HS-5 (cell line): ENCODE results near the gene NPEPL1.
"Not testable (repeated sequence)": the region's sequence is repeated elsewhere in the genome, so short reads cannot be mapped to it uniquely, and the experiment has no call there.

ENCODE experiments used
- DNase-seq: peaks from one replicate; pipeline ENCODE4 v3.0.0-alpha.2; 2012; ENCODE audit warnings: low read depth

NPEPL1 gene

GRCh38 chr20:58712806-58713731 lies 20.5 kb downstream of the NPEPL1 start:
- no peak for DNase-seq

DNA sequence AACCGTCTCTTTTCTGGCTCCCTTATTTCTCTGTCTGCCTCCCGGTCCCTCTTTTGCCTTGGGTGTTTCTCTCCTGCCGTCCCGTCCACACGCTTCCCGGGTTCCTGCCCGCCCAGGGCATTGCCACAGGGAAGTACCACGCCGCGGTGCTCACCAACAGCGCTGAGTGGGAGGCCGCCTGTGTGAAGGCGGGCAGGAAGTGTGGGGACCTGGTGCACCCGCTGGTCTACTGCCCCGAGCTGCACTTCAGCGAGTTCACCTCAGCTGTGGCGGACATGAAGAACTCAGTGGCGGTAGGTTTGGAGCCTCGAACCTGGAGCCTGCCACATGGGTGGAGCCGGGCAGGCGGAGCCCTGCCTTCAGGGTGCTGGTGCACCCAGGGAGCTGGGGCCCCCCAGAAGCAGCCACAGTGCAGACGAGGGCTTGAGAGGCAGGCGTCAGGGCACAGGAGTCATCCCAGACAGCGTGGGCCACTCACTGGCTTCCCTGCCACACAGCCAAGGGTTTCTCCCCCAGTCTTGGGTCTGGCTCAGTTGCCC lies 21.3 kb downstream of the NPEPL1 start:
- DNase-seq = no peak

GRCh38 chr20:58714340-58714922 lies 21.8 kb downstream of the NPEPL1 start:
- no peak for DNase-seq

- DNase-seq = no peak
Observed at GRCh38 chr20:58714923-58715351, 22.3 kb downstream of the NPEPL1 start.

GRCh38 chr20:58715391-58715800 lies 22.8 kb downstream of the NPEPL1 start:
- DNase-seq = no peak

- no peak for DNase-seq
Observed at GRCh38 chr20:58715801-58716475, 23.3 kb downstream of the NPEPL1 start.

DNA sequence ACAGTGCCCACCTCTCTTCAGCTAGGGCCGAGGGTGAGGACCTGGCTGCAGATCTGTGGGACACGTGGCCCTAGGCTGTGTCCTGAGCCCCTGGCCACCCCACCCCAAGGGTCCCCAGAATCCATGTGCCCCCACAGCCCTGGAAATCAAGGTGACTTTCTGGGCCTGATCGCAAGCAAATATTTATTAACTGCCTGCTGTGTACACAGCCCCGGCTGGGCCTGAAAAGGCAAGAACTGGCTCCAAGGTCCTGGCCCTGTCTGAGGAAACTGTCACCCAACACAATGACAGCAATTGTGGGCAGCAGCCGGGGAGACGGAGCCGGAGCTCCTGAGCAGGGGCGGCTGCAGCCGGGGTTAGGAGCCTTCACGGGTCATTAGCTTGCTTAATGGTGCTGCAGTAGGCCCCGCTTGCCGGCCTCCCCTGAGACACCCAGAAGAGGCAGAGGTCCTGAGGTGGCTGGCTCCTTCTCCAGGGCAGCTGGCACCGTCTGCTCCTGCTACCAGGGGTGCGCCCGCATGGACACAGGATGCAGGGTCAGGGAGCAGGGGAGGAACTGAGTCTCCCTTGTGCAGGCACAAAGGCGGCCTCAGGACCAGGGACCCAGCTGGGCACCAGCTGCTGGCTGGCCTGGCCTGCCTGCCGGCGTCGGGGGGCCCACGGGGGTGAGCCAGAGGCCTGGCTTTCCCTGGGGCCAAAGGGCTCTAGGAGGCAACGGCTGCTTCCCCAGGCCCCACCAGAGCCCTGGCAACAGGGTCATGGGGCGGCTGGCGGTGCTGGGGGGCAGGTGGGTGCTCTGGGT lies 24.1 kb downstream of the NPEPL1 start:
- no peak for DNase-seq

DNA sequence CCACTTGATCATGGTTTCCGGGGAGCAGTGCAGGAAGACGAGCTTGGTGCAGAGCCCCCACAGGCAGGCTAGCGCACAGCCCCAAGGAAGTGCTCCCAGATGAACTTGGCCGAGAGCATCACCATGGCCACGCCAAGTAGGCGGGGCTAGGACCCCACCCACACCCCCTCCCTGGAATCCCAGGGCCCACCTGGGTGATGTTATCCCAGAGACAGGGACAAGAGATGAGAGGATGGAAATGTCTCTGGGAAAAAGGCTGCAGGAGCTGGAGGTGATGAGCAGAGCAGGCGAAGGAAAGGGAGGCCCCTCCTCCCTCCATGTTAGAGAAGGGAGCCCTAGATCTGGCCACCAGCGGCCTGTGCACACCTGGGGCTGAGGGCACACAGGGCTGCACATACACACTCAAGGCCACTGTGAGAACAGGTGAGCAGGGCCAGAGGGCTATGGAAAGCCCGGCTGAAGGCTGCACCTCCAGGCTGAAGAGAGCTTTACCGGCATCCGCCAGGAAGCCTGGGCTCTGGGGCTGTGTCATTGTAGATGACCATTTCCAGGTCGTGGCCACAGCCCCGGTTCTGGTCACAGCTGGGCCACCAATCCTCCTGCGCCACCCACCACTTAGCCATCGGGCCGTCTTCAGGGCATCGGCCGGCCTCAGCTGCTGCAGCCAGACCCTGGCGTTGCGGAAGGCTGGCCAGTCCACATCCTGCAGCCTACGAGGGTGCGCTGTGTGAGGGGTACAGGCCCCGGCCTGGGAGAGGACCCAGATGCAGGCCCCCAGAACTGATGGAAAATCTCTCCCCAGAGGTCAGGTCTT lies 24.9 kb downstream of the NPEPL1 start:
- DNase-seq = no peak

- DNase-seq = no peak
Observed at GRCh38 chr20:58718121-58718563, 25.5 kb downstream of the NPEPL1 start.

GRCh38 chr20:58718729-58719128 lies 26.1 kb downstream of the NPEPL1 start:
- no peak for DNase-seq

DNA sequence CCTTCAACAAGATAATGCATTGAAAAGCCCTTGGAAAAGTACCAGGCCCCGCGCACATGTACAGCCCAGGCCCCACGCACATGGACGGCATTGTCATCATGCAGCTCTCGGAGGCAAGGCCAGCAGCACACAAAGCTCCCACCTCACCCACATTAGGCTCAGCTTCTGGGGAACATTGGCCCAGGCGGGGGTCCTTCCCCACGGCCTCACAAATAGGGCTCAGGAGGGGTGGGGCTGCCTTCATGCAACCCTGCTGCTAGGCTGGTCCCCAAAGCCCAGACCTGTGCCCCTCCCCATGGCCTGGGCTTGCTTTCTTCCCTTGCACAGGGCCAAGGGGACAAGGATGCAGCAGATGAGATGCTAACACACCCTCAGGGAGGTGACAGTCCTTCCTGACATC lies 26.7 kb downstream of the NPEPL1 start:
- DNase-seq = no peak

DNA sequence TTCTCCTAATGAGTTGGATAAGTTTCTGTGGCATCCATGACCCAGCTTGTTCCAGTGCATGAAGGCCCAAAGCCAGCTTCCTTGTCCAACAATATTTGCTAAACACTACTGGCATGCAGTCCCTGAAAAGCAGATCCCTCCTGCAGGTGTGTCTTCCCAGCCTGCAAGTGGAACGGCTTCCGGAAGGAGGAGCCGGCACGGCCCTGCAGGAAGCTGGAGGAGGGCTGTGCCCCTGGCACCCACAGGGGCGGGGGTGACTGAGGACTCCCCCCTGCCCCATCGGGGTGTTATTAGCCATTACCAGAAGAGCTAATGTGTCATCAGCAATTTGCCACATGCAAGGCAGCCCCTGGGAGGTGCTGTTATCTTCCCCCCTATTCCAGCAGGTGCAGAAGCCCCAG lies 27.4 kb downstream of the NPEPL1 start:
- no peak for DNase-seq

DNA sequence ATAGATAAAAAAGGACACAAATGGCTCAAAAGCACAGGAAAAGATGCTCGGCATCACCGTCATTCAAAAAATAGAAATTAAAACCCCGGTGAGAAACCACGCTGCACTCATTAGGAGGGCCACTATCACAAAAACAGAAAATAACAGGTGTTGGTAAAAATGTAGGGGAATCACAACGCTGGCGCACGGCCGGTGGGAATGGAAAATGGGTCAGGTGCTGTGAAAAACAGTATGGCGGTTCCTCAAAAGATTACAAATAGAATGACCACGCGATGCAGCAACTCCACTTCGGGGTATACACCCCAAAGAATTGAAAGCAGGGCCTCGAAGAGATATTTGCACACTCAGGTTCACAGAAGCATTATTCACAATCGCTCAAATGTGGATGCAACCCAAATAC lies 28.3 kb downstream of the NPEPL1 start:
- DNase-seq = no peak

- no peak for DNase-seq
Observed at GRCh38 chr20:58721951-58722778, 29.6 kb downstream of the NPEPL1 start.

- DNase-seq = no peak
Observed at GRCh38 chr20:58722877-58723627, 30.5 kb downstream of the NPEPL1 start.

DNA sequence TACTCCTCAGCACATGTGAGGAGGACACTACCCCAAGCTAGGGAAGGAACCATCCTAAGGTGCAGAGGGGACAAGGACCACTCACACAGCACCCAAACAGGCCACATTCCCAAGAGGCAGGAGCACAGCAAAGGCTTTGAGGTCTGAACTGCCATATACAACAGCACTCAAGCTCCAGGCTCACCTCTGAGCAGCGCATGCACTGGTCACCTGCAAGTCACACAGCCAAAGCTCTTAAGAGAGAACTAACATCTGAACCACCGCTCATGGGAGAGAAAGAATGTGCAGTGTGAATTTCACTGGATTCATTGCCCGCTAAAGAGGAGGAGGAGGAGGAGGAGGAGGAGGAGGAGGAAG lies 31.0 kb downstream of the NPEPL1 start:
- no peak for DNase-seq

DNA sequence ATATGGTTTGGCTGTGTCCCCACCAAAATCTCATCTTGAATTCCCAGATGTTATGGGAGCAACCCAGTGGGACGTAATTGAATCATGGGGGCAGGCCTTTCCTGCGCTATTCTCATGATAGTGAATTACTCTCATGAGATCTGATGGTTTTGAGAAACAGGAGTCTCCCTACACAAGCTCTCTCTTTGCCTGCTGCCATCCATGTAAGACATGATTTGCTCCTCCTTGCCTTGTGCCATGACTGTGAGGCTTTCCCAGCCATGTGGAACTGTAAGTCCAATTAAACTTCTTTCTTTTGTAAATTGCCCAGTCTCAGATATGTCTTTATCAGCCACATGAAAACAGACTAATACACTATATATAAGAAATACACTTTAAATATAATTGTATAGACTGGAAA lies 33.6 kb downstream of the NPEPL1 start:
- not testable (repeated sequence) for DNase-seq

GRCh38 chr20:58731192-58731591 lies 38.6 kb downstream of the NPEPL1 start:
- no peak for DNase-seq

GRCh38 chr20:58737198-58737597 lies 44.6 kb downstream of the NPEPL1 start:
- no peak for DNase-seq
